DND-41 (cell line): Measurements from ENCODE around the gene TBC1D7.

Source experiments
- ATAC-seq: fragments of 200-7000 bp; cut with Tn5 transposase; 3 replicates; pipeline ENCODE4 v1.9.1; 2021; ENCODE audit warnings: low read depth; ENCODE audit not compliant: insufficient read depth
- DNase-seq: peaks from one replicate; pipeline ENCODE4 v3.0.0-alpha.2; 2020
- H2AFZ ChIP-seq: 2 replicates; pipeline ENCODE4 v1.6.0; 2012; ENCODE audit warnings: low read depth, low read length
- H3K27ac ChIP-seq: 2 replicates; pipeline ENCODE4 v1.5.1; 2012; ENCODE audit warnings: low read length, inconsistent platforms
- H3K27me3 ChIP-seq: fragments of 200-600 bp; sonication (generic); 2 replicates; pipeline ENCODE4 v1.6.0; 2012; ENCODE audit warnings: low read length, mild to moderate bottlenecking, inconsistent platforms; ENCODE audit not compliant: insufficient read depth, poor library complexity
- H3K36me3 ChIP-seq: 2 replicates; pipeline ENCODE4 v1.5.1; 2012; ENCODE audit warnings: low read length, inconsistent platforms; ENCODE audit not compliant: insufficient read depth
- H3K4me1 ChIP-seq: 2 replicates; pipeline ENCODE4 v1.5.1; 2012; ENCODE audit warnings: mild to moderate bottlenecking, low read length; ENCODE audit not compliant: insufficient read depth
- H3K4me2 ChIP-seq: 2 replicates; pipeline ENCODE4 v1.6.0; 2012; ENCODE audit warnings: mild to moderate bottlenecking, moderate library complexity, low read length, inconsistent platforms; ENCODE audit not compliant: insufficient read depth
- H3K4me3 ChIP-seq, 2 experiments: fragments of 200-600 bp in 1 of 2; shearing (Covaris generic) in 1 of 2; 2 replicates each; pipeline ENCODE4 v1.5.1; 2012 to 2016; ENCODE audit warnings: inconsistent platforms in 2 of 2, low read length in 2 of 2, mild to moderate bottlenecking in 2 of 2, low read depth in 1 of 2, moderate library complexity in 1 of 2
- H3K79me2 ChIP-seq: 2 replicates; pipeline ENCODE4 v1.6.0; 2012; ENCODE audit warnings: low read length, inconsistent platforms; ENCODE audit not compliant: insufficient read depth
- H3K9ac ChIP-seq: 2 replicates; pipeline ENCODE4 v1.6.0; 2012; ENCODE audit warnings: low read depth, mild to moderate bottlenecking, inconsistent platforms, low read length, moderate library complexity
- H3K9me3 ChIP-seq: 2 replicates; pipeline ENCODE4 v1.5.1; 2012; ENCODE audit warnings: low read length, moderate library complexity, mild to moderate bottlenecking, inconsistent platforms; ENCODE audit not compliant: insufficient read depth, severe bottlenecking
- H4K20me1 ChIP-seq: 2 replicates; pipeline ENCODE4 v1.6.0; 2012; ENCODE audit warnings: low read length; ENCODE audit not compliant: insufficient read depth
- CTCF ChIP-seq: IDR thresholded peaks from 2 replicates; pipeline ENCODE4 v1.5.1; 2012; ENCODE audit warnings: borderline replicate concordance, low read length, moderate library complexity, mild to moderate bottlenecking; ENCODE audit not compliant: poor library complexity, severe bottlenecking; ENCODE audit errors: extremely low read depth
- EZH2 ChIP-seq: IDR thresholded peaks from 3 replicates; pipeline ENCODE4 v1.6.1; 2012; ENCODE audit warnings: borderline replicate concordance, low read depth, mild to moderate bottlenecking, moderate library complexity, low read length, inconsistent platforms; ENCODE audit not compliant: severe bottlenecking

Gene TBC1D7

GRCh38 chr6:13267142-13267651 is 61.1 kb downstream of the TBC1D7 start:
- Histone ChIP-seq H3K27ac (no peak overlapping the region), H2AFZ (no peak overlapping the region), H3K36me3 (no peaks in the 10 kb centered on the region), H3K4me1 (no peaks in the 10 kb centered on the region), H3K27me3 (no peaks in the 10 kb centered on the region), H3K9me3 (no peaks in the 10 kb centered on the region), H3K9ac (no peak overlapping the region), H3K4me2 (no peak overlapping the region), H3K4me3 (no peak overlapping the region), H4K20me1 (no peaks in the 10 kb centered on the region), H3K79me2 (no peaks in the 10 kb centered on the region)
- TF ChIP-seq CTCF (no peak), EZH2 (no peak)
- DNase-seq (no peak), ATAC-seq (no peak)

GRCh38 chr6:13263669-13264068 is 64.7 kb downstream of the TBC1D7 start:
- Histone ChIP-seq H3K4me2 (no peak overlapping the region), H3K27ac (no peak overlapping the region), H3K4me1 (no peaks in the 10 kb centered on the region), H4K20me1 (peaks cover 2% of the 10 kb centered on the region; the same call in 1 of the 2 replicates), H3K79me2 (no peaks in the 10 kb centered on the region), H2AFZ (no peak overlapping the region), H3K4me3 (no peak overlapping the region), H3K9ac (no peak overlapping the region), H3K9me3 (no peaks in the 10 kb centered on the region), H3K27me3 (no peaks in the 10 kb centered on the region), H3K36me3 (no peaks in the 10 kb centered on the region)
- ATAC-seq, result no peak
- no peak for DNase-seq
- no peak for TF ChIP-seq EZH2

GRCh38 chr6:13262302-13263230 is 65.8 kb downstream of the TBC1D7 start:
- Histone ChIP-seq H2AFZ (no peak overlapping the region), H4K20me1 (peaks cover 2% of the 10 kb centered on the region; the same call in 1 of the 2 replicates), H3K27me3 (no peaks in the 10 kb centered on the region), H3K9ac (no peak overlapping the region), H3K36me3 (no peaks in the 10 kb centered on the region), H3K4me3 (no peak overlapping the region), H3K79me2 (no peaks in the 10 kb centered on the region), H3K4me1 (no peaks in the 10 kb centered on the region), H3K27ac (no peak overlapping the region), H3K9me3 (no peaks in the 10 kb centered on the region), H3K4me2 (no peak overlapping the region)
- ATAC-seq (no peak), DNase-seq (no peak)
- TF ChIP-seq CTCF, result no peak
- TF ChIP-seq EZH2, result no peak

- DNase-seq (peak; percentile 25), ATAC-seq (no peak)
- no peaks in the 10 kb centered on the region for H3K27me3 ChIP-seq
- no peaks in the 10 kb centered on the region for H3K79me2 ChIP-seq
- no peaks in the 10 kb centered on the region for H3K36me3 ChIP-seq
- H2AFZ ChIP-seq, result no peak overlapping the region
- no peaks in the 10 kb centered on the region for H3K9me3 ChIP-seq
- no peak overlapping the region for H3K4me2 ChIP-seq
- H3K4me1 ChIP-seq, result no peaks in the 10 kb centered on the region
- TF ChIP-seq CTCF, result no peak
- no peak for TF ChIP-seq EZH2
- H3K27ac ChIP-seq, result no peak overlapping the region
- no peak overlapping the region for H3K4me3 ChIP-seq
- H3K9ac ChIP-seq, result no peak overlapping the region
- H4K20me1 ChIP-seq, result peaks cover 2% of the 10 kb centered on the region; the same call in 1 of the 2 replicates
Observed at GRCh38 chr6:13261464-13261994, 66.8 kb downstream of the TBC1D7 start.
